GM18520 (cell line): ENCODE measurements around the gene LRIG3.
"Not testable (repeated sequence)": the region's sequence is repeated elsewhere in the genome, so short reads cannot be mapped to it uniquely, and the experiment has no call there.

ENCODE experiments used
- ATAC-seq: cut with Tn5 transposase; IDR thresholded peaks from one replicate; pipeline ENCODE4 v1.9.1; 2021; ENCODE audit not compliant: unreplicated experiment

LRIG3 gene

DNA sequence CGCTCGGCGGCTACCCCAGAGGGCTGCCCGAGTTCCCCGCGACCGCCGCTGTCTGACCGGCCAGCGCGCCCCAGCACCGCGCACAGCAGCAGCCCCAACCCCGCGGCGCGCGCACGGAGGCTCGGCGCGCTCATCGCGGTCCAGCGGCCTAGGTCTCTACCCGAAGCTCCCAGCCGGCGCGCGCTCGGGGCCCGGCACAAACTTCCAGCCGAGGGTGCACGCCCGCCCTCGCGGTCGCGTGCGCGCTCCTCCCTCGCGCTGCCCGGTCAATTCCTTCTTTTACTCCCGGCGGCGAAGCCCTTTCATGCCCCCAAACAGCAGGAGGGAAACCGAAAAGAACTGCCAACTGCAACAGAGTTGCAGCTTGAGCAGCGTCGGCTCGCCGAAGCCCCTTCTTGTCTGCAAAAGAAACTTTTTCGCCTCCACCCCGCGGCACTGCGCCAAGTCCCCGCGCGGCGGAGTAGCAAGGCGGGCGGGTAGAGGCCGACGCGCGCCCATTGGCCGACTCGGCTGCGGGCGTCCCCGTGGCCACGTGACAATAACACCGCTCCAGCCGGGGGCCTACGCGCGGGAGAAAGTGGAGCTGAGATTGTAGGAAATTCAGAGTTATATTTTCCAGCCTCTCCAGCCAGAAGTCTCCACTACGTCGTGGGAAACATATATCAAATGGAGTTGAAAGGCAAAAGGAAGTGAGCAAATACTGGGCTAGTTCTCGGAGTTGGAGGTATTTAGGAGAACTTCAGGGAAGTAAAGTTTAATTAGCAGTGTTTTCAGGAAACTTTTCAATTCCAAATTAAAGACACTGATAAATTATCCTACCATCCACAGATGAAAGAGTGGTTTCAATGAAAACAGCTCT, at the start of gene LRIG3:
LRIG3 (minus strand) TSS at position 403 of the 859 bp plus-strand sequence; CDS start at position 134, 269 bp downstream.
- ATAC-seq, result peak; percentile 83

DNA sequence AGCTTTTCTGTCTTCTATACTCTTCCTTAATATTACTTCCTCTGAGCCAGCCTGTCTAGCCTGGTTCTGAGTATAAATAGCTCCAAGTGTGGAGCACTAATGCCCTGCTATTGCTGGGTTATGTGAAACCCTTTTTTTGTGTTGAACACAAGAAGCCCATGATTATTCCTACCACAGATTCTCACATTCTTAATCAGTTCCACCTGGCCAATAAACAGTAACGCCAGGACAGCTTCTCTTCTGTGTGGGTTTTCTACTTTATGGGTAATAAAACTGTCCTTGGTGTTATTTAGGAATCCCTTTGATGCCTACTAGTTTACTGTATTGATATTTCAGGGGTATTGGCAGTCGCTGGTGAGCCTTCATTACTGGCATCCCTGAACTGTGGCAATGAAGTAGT, 48.9 kb upstream of the LRIG3 start:
- ATAC-seq, result no peak

DNA sequence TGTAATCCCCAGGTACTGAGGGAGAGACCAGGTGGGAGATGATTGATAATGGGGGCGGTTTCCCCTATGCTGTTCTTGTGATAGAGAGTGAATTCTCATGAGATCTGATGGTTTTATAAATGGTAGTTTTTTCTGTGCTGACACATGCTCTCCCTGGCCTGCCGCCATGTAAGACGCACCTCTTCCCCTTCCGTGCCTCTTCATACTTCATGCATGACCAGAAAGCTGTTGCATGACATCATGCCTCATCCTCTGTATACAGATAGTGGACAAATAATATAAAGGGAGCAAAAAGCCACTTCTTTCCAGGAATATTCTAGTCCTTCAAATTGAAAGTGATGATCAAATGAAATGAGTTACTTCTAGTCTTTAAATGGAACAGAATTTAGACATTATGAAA, 47.3 kb upstream of the LRIG3 start:
- no peak for ATAC-seq

DNA sequence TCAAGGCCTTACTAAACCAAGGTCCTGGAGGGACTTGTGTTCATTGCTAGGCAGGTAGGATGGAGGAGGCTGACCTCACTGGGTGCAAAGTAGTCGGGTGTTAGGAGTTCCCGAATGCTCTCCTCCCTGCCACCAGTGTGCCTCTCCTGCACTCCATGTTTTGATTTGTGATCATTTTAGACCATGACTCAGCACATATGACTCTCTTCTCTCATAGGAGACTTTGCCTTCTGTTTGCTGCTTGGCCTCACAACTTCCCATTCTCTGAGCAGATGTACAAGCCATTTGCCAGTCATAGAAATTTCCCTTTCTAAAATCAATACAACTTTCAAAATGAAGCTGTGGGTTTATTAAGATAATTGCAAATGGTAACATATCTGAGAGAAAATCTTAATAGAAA, 46.6 kb upstream of the LRIG3 start:
- no peak for ATAC-seq

DNA sequence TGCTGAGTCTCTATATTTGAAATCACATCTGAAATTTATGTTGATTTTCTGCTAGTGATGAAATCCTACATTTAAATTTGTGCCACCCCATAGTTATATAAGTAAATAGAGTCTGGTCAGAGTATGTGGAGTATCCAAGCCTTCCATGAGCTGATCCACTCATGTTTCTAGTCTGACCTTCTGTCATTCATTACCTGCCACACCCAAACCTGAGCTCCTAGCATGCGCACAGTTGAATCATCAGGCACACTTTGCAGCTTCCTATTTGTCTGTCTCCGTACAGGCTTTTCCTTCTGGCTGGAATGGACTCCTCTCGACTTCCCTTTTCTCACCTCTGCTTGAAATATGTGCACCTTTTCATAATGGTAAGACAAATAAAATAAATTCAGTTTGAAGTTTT, 45.3 kb upstream of the LRIG3 start:
- ATAC-seq, result no peak

- no peak for ATAC-seq
Observed at GRCh38 chr12:58963844-58964243, 43.5 kb upstream of the LRIG3 start.

- ATAC-seq, result no peak
Observed at GRCh38 chr12:58961906-58962305, 41.6 kb upstream of the LRIG3 start.

GRCh38 chr12:58961166-58961565, 40.9 kb upstream of the LRIG3 start:
- ATAC-seq, result no peak

DNA sequence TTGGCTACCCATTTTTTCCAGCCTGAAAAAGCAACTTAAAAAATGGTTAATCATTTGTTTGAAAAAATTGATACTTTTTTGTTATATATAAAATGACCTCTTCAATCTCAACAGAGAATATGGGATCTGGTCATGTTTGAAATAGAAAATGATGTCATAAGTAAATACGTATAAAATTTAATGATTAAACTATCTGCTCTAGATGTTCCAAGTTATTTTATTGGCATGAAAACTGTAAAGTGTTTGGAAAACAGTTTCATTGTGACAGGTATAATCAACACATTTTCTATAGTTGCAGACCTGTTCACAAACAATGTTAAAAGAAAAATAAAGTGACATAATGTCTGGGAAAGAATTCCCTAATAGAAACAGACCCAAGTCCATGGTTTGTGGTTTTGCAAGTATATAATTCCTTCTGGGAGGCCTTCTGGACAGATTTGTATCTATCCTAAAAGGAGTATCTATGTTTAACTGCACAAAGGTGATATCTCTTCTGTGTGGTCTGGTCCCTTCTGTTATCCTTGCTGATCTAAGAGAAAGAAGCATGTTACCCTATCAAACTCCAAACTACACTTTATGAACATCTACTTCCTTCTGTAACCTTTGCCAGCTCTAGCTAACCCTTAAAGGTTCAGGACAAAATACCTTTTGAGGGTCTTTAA, 39.5 kb upstream of the LRIG3 start:
- ATAC-seq, result no peak

DNA sequence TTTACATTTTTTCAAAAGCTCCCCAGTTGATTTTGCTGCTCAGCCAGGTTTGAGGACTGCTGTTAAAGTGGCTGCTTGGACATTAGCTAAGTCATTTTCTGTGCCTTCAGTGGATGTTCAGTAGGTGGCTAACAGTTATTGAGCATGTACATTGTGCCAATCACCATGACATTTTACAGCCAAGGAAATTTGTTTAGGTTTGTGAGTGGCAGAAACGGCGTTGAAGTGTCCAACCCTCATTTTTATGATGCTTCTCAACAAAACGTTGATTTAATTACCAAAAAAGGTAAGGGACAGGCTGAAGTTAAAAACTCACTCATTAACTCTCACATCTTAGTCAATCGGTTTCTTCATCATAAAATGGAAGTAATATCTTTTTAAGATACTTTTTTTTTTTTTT, 37.0 kb upstream of the LRIG3 start:
- no peak for ATAC-seq

DNA sequence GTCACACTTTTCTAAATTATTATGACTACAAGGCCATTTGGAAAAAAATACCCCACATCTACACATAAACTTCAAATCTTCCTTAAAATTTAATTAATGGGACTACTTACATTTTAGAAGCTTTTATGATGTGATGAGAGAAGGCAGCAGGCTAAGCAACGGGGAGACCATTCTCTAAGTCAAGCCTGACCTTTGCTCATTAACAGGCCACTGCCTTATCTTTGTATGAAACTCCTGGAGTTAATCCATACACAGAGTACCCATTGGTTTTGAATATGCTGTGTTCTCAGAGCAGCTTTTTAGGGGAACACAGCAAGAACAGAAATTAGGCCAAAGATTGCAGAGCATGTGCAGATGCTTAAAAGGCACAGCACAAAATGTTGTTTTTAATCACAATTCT, 35.5 kb upstream of the LRIG3 start:
- no peak for ATAC-seq

- ATAC-seq, result no peak
Observed at GRCh38 chr12:58954002-58954401, 33.7 kb upstream of the LRIG3 start.

DNA sequence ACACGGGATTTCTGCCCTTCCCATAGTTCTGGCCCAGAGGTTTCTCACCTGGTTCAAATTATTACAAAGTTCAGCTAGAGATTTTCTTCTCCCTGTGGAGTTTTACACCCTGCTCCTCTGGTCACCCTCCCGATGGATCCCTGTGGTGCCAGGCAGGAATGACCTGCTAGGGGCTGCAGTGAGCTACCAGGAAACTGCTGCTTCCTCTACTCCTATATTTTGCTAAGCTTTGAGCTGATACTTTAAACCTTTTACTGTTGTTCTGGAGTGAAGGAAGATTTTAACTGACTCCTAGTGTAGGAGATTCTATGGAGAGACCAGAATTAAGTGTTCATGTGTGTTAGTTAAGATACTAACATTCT, 30.4 kb upstream of the LRIG3 start:
- no peak for ATAC-seq

- ATAC-seq, result not testable (repeated sequence)
Observed at GRCh38 chr12:58949954-58950738, 29.8 kb upstream of the LRIG3 start.

DNA sequence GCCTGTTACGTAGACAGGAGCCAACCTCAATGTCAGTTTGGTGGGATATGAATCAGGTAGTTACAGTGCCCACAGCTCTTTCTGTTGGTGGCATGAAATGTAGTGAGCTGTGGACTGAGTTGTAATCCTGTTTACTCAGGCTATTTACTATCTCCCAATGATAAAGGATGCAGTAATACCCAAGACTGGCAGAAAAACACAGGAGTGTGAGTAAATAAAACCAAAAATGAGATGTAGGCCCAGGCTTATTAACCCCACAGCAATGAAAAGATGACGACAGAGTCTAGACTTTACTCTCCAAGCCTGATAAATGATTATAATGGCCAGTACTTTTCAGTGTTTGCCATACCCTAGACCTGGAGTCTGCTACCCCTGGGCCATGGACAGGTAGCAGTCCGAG, 22.8 kb upstream of the LRIG3 start:
- no peak for ATAC-seq

- no peak for ATAC-seq
Observed at GRCh38 chr12:58942345-58942744, 22.0 kb upstream of the LRIG3 start.

GRCh38 chr12:58939399-58940100, 19.2 kb upstream of the LRIG3 start:
- ATAC-seq, result no peak

GRCh38 chr12:58938440-58938839, 18.1 kb upstream of the LRIG3 start:
- no peak for ATAC-seq

DNA sequence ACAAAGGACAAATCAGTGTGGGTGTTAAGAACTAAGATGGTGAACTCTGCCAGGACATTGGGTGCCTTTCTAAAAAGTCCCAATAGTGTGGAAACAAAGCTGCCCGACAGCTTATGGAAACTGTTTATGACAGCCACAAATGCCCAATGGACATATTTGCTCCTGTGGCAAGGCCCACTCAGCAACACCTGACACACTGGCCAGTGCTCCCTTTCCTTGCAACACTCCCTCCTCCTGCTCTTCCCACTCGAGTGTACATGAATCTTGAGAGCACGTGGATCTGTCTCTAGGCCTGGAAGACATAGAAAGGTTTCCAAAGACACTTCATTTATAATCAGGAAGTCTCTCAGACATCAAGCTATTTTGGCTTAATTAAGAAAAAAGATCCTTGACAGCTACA, 14.2 kb upstream of the LRIG3 start:
- no peak for ATAC-seq

DNA sequence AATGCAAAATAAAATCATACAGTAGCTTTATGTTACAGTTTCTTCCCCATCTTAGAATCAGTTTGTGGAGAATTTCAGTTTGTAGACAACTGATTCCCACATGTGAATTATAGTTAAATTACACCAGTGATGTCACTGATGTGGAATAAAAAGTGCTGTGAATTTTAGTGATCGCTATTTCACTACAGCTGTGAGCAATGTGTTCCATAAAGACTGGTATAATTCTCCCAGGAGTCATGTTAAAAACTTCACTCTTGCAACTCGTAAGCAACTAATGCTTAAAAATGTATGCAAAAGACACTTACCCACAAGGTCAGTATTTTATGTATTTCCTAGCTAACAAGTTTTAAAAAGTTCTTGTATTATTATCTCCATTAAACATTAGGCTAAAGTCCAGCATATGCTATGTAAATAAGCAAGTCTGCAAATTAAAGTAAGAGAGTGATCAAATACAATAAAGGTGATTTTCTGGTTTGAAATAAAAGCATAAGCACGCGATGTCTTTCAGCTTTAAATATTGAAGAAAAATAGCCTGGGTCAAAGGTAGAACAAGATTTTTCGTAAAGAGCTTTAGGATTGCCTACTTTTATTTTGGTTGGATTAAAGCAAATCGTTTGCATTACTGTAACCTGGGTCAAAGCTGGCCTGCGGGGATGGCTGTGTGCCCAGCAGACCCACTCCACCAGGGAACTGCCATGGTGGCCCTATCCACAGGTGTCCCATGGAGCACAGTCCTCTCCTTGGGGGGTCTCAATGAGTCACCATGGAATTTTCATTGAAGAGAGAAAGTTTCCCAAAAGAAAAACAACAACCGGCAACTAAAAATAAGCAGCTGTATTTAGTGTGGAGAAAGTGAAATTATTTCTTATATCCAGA, 12.7 kb upstream of the LRIG3 start:
- ATAC-seq, result no peak
